Muscle of leg (tissue), 11 donors: ENCODE measurements around the gene SPTBN2. TPM values are rescaled to one million over a fixed set of nuclear protein-coding genes. Genes with fewer than 3 reads are reported as not detected.

Experiments used
- DNase-seq: peaks from one replicate; pipeline ENCODE4 v3.0.0; 2013
- H3K27ac ChIP-seq: one replicate; pipeline ENCODE4 v1.5.1; 2013; ENCODE audit warnings: mild to moderate bottlenecking, low read length, control low read depth
- H3K27me3 ChIP-seq: one replicate; pipeline ENCODE4 v1.6.1; 2013; ENCODE audit warnings: low read length; ENCODE audit not compliant: control insufficient read depth, insufficient read depth
- H3K36me3 ChIP-seq: one replicate; pipeline ENCODE4 v1.6.1; 2013; ENCODE audit warnings: low read length; ENCODE audit not compliant: control insufficient read depth, insufficient read depth
- H3K4me1 ChIP-seq: one replicate; pipeline ENCODE4 v1.6.1; 2013; ENCODE audit warnings: low read length; ENCODE audit not compliant: control insufficient read depth, insufficient read depth
- H3K4me3 ChIP-seq: one replicate; pipeline ENCODE4 v1.5.1; 2013; ENCODE audit warnings: low read length, control low read depth
- H3K9me3 ChIP-seq: replicated peaks from 2 replicates; pipeline ENCODE4 v1.6.1; 2013; ENCODE audit warnings: low read depth, low read length; ENCODE audit not compliant: control insufficient read depth
- WGBS: methylation state at CpG from one replicate; pipeline ENCODE4 v1.1.5; 2013; ENCODE audit warnings: missing lambda C conversion rate; ENCODE audit not compliant: insufficient coverage; 5-methylcytosine and 5-hydroxymethylcytosine counted together
- polyA plus RNA-seq, 8 donors: library from polyadenylated mRNA; unstranded; fragments of 120-200 nt; gene quantifications; one replicate each; pipeline versions ENCODE4 v1.2.1 to v1.2.3, GENCODE V29; 2013; ENCODE audit warnings: inconsistent platforms in 1 of 8, low replicate concordance in 1 of 8; ENCODE audit not compliant: insufficient read length in 8 of 8, insufficient read depth in 1 of 8
- total RNA-seq: library from RNA; stranded (reverse); fragments of 120-200 nt; gene quantifications from one replicate; pipeline ENCODE4 v1.2.4, GENCODE V29; 2013

The SPTBN2 gene
- total and polyA plus RNA-seq, 9 donors, result 8.6 to 19.0 (median 16.2) TPM

DNA sequence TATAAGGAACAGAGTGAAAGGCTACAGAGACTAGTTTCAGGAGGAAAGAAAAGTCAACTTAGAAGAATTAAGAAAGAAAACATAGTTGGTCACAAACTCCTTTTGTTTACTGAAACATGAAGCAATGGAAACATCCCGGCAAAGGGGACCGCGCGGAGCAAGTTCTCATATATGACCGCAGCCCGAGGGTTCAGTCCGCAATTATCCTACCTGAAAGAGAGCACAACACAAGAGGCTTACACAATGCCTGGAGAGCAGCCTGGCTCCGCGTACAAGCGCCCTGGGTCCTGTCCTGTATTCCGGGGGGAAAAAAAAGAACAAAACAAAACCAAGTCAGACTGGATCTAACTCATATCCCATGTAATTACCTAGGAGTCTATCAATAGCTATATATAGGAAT is 63.6 kb downstream of the SPTBN2 start:
- Histone ChIP-seq H3K36me3 (peaks cover 56% of the 10 kb centered on the region), H3K27me3 (no peaks in the 10 kb centered on the region), H3K9me3 (no peaks in the 10 kb centered on the region), H3K4me1 (peaks cover 10% of the 10 kb centered on the region), H3K4me3 (no peak overlapping the region), H3K27ac (no peak overlapping the region)
- 91% methylated on average over 6 of the region's 11 CpGs for WGBS
- no peak for DNase-seq

DNA sequence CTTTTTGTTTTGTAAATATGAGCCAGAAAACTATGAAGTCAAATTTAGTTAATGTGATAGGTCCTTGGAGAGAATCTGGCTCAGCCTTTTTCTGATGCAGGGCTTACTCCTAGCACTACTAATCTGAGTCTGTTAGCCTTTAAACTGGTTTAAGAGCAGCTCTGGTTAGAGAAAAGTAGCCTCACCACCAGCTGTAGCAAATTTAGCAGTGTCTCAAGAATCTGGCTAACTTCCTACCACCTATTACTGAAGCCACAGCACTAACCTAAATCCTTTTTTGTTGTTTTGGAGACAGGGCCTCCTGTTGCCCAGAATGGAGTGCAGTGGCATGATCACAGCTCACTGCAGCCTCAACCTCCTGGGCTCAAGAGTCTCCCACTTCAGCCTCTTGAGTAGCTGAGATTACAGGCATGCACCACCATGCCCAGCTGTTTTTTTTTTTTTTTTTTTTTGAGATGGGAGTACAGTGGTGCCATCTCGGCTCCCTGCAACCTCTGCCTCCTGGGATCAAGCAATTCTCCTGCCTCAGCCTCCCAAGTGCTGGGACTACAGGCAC is 65.2 kb downstream of the SPTBN2 start:
- no peak overlapping the region for H3K4me3 ChIP-seq
- no peaks in the 10 kb centered on the region for H3K27me3 ChIP-seq
- peaks cover 59% of the 10 kb centered on the region for H3K36me3 ChIP-seq
- H3K4me1 ChIP-seq, result peaks cover 6% of the 10 kb centered on the region
- DNase-seq, result no peak
- WGBS, result no CpG with 5 or more reads among the region's 1 CpG
- H3K9me3 ChIP-seq, result no peaks in the 10 kb centered on the region
- no peak overlapping the region for H3K27ac ChIP-seq

DNA sequence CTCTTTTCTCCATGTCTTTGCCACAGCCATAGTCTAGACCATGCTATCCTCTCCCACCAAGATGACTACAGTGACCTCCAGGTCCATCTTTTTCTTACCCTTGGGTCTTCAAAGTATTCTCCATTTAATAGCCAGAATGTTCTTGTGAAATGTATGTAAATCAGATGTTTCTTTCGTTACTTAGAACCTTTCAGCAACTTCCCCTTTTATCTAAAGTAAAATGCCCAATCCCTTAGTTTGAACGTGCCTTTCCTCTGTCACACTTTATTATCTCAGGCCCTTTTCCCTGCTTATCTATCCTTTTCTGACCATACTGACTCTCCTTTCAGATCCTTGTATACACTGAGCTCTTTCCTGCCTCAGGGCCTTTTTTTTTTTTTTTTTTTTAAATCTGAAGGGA is 69.3 kb downstream of the SPTBN2 start:
- no CpG with 5 or more reads among the region's 2 CpGs for WGBS
- H3K36me3 ChIP-seq, result peaks cover 42% of the 10 kb centered on the region

DNA sequence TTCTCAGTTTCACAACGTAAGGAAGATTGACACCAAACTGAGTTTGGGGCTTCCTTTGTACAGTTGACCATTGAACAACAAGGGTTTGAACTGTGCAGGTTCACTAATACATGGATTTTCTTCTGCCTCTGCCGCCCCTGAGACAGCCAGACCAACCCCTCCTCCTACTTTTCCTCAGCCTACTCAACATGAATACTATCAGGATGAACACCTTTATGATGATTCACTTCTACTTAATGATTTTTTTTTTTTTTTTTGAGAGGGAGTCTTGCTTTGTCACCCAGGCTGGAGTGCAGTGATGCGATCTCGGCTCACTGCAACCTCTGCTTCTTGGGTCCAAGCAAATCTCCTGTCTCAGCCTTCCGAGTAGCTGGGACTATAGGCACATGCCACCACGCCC is 75.9 kb downstream of the SPTBN2 start:
- WGBS, result 88% methylated on average over 2 of the region's 6 CpGs
- no peaks in the 10 kb centered on the region for H3K27me3 ChIP-seq
- H3K27ac ChIP-seq, result no peak overlapping the region
- H3K36me3 ChIP-seq, result peaks cover 51% of the 10 kb centered on the region
- no peaks in the 10 kb centered on the region for H3K4me1 ChIP-seq
- DNase-seq, result no peak
- no peak overlapping the region for H3K4me3 ChIP-seq
- no peaks in the 10 kb centered on the region for H3K9me3 ChIP-seq

More for the DNA sequence above, 69.3 kb downstream of the SPTBN2 start:
- H3K9me3 ChIP-seq, result no peaks in the 10 kb centered on the region
- no peaks in the 10 kb centered on the region for H3K27me3 ChIP-seq
- H3K4me3 ChIP-seq, result no peak overlapping the region
- H3K27ac ChIP-seq, result no peak overlapping the region
- DNase-seq, result no peak
- H3K4me1 ChIP-seq, result no peaks in the 10 kb centered on the region

DNA sequence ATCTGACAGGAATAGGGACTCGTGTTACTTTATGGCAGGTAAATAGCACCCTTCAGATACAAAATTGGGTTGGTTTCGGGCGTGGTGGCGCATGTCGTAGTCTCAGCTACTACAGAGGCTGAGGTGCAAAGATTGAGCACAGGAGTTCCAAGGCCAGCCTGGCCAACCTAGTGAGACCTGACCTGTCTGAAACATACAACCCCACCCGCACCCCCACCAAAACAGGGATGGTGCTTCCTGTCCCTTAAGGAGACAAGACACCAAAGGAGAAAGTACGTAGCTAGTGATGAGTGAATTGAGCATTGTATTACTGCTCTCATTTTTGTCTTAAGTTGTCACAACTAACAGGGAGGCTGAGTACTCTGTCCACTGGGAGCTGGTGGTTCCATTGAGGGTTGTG is 76.4 kb downstream of the SPTBN2 start:
- 95% methylated on average over 3 of the region's 7 CpGs for WGBS
- no peaks in the 10 kb centered on the region for H3K9me3 ChIP-seq
- H3K27ac ChIP-seq, result no peak overlapping the region
- DNase-seq, result no peak
- H3K4me3 ChIP-seq, result no peak overlapping the region
- H3K4me1 ChIP-seq, result no peaks in the 10 kb centered on the region
- H3K36me3 ChIP-seq, result peaks cover 53% of the 10 kb centered on the region
- H3K27me3 ChIP-seq, result no peaks in the 10 kb centered on the region

DNA sequence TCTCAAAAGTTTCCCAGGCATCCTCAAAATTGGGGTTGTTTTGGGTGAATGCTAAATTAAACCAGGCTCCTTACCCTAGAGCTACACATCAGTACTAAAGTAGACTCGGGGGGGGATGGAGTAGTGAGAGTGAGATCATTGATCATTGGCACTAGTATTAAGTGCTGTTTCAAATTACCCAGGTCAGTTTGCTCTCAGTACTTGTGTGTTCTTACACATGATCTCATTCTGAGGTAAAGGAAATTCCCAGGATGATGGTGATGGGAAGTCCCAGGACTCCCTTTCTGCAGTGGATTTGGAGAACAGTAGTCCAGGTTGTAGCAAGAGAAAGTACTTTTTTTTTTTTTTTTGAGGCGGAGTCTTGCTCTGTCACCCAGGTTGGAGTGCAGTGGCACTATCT is 78.0 kb downstream of the SPTBN2 start:
- H3K27me3 ChIP-seq, result no peaks in the 10 kb centered on the region
- no peak for DNase-seq
- no peak overlapping the region for H3K4me3 ChIP-seq
- WGBS, result no CpG with 5 or more reads among the region's 2 CpGs
- H3K36me3 ChIP-seq, result peaks cover 54% of the 10 kb centered on the region
- no peaks in the 10 kb centered on the region for H3K9me3 ChIP-seq
- no peaks in the 10 kb centered on the region for H3K4me1 ChIP-seq
- H3K27ac ChIP-seq, result no peak overlapping the region

DNA sequence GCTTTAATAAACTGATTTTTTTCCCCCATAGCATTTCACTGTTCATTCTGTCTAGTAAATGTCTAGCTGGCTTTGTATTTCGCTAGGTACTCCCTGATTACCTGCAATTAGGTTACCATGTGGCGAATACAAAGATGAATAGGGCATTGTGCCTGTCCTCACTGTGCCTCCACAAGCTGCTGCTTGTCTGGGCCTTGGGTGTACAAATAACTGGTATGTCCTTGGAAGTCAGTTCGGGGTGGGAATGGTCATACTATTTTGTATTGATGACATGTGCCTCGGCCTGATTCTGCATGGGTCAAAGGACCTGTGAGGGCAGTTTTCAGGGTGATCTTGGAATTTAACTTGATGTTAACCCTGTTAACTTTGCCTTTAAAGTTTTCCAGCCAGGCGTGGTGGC is 79.1 kb downstream of the SPTBN2 start:
- H3K36me3 ChIP-seq, result peaks cover 65% of the 10 kb centered on the region
- H3K27me3 ChIP-seq, result no peaks in the 10 kb centered on the region
- no peak for DNase-seq
- H3K4me3 ChIP-seq, result no peak overlapping the region
- H3K27ac ChIP-seq, result no peak overlapping the region
- no peaks in the 10 kb centered on the region for H3K9me3 ChIP-seq
- WGBS, result 98% methylated on average over 4 of the region's 5 CpGs
- H3K4me1 ChIP-seq, result peaks cover 3% of the 10 kb centered on the region

DNA sequence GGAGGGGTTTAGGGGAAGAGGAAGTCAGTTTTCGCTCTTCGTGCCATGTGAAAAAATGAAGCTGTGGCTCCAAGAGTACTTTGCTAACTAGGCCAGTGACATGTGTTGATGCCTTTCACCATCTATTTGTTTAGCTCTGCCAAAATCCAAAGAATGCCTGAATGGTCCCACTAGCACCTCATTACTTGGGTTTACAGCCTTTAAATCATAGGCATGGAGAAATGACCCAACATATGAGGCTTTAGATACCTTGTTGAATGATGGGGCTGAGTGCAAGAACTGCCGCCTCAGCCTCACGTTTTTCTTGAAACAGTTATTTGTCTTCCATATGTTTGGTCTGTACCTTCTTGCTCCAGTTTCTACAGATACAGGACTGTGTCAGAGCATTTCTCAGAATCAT is 82.2 kb downstream of the SPTBN2 start:
- H3K27me3 ChIP-seq, result no peaks in the 10 kb centered on the region
- no peak for DNase-seq
- peaks cover 20% of the 10 kb centered on the region for H3K4me1 ChIP-seq
- H3K4me3 ChIP-seq, result no peak overlapping the region
- no peak overlapping the region for H3K27ac ChIP-seq
- WGBS, result no CpG with 5 or more reads among the region's 4 CpGs
- no peaks in the 10 kb centered on the region for H3K9me3 ChIP-seq
- H3K36me3 ChIP-seq, result peaks cover 77% of the 10 kb centered on the region

DNA sequence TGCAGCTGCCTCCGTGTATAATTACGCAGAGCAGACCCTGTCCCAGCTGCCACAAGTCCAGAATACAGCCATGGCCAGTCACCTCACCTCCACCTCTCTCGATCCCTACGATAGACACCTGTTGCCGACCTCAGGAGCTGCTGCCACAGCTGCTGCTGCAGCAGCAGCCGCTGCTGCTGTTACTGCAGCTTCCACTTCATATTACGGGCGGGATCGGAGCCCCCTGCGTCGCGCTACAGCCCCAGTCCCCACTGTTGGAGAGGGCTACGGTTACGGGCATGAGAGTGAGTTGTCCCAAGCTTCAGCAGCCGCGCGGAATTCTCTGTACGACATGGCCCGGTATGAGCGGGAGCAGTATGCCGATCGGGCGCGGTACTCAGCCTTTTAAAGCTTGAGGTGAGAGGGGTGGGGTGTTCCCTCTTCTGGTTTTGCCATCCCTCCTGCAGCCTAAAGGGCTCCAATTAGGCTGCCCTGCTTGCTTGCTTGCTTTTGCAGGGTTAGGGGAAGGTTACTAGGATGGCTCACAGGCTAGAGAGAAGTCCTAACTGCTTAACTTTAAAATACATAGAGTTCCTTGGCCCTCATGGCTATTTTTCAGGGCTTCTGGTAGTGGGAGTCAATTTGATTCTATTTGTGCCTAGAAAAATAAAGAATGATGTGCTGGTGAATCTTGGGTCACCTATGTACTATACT is 85.1 kb downstream of the SPTBN2 start:
- H3K27ac ChIP-seq, result peak overlapping the region; percentile 65

DNA sequence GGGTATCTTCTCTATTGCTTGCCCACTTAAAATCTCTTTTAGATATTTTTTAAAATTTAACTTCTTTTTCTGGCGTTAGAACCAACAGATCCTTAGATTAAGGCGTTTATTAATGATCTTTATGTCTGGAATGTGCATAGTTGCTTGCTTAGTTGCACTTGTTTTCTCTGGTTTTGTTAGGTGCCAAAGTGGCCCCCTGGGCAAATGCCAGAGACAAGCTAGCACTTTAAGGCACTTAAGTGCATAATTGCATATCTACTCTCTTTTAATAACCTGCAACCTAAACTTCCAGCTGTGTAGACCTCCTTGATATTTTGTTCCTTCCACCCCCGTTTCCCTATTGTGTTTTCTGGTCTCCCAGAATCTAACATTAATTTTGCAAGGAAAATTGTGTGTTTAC is 87.2 kb downstream of the SPTBN2 start:
- no peaks in the 10 kb centered on the region for H3K27me3 ChIP-seq
- H3K4me3 ChIP-seq, result peak overlapping the region; percentile 8
- no CpG with 5 or more reads among the region's 3 CpGs for WGBS
- H3K4me1 ChIP-seq, result peaks cover 48% of the 10 kb centered on the region
- no peak for DNase-seq
- H3K9me3 ChIP-seq, result no peaks in the 10 kb centered on the region
- H3K36me3 ChIP-seq, result peaks cover 60% of the 10 kb centered on the region
- H3K27ac ChIP-seq, result no peak overlapping the region

More for the DNA sequence above, 85.1 kb downstream of the SPTBN2 start:
- Histone ChIP-seq H3K4me3 (no peak overlapping the region), H3K4me1 (peaks cover 37% of the 10 kb centered on the region), H3K9me3 (no peaks in the 10 kb centered on the region), H3K36me3 (peaks cover 73% of the 10 kb centered on the region), H3K27me3 (no peaks in the 10 kb centered on the region)
- 81% methylated on average over 24 of the region's 24 CpGs for WGBS
- no peak for DNase-seq
